Measurements from ENCODE around the gene TECR.

DNA sequence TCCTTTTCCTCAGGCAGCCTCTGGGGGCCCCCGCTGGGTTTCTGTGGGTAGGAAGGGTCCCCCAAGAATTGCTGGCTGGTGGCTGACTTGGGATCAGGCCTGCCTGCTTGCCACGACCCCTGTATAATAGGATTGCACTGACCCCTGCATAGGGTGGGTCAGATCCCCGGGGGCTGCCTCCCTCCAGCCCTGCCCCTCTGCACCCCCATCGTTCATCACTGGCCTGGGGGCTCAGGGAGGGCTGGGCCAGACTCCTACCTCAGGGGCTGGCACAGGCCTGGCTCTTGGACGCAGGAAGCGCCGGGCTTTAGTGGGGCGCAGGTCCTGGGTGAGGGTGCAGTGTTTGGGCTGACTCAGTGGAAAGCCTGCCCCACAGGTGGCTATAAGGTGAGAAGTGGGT lies 31.9 kb downstream of the TECR start:
- TF ChIP-seq EZH2 (IDR thresholded peaks at IDR 0.05; ENCODE audit: insufficient read depth, poor library complexity, severe bottlenecking) = no peak
- TF ChIP-seq EZH2phosphoT487 (IDR thresholded peaks at IDR 0.05; ENCODE audit: insufficient read depth, low read depth) = no peak

Data from GM23248 (cell line).